GM12892 (cell line): ENCODE data around the gene SPATS1.
"Not testable (repeated sequence)": the region's sequence is repeated elsewhere in the genome, so short reads cannot be mapped to it uniquely, and the experiment has no call there.

Experiments
- DNase-seq: peaks from one replicate; pipeline ENCODE4 v3.0.0; 2011; ENCODE audit not compliant: insufficient read length
- FAIRE-seq: peaks from 2 replicates; lab custom pipeline; 2011; peaks lifted over from hg19 to GRCh38; lab: Jason Lieb, UNC
- POLR2A ChIP-seq: IDR thresholded peaks from 2 replicates; pipeline ENCODE4 v1.6.1; 2011; ENCODE audit warnings: low read depth, low read length, control low read depth
- POLR2AphosphoS5 ChIP-seq: IDR thresholded peaks from 2 replicates; pipeline ENCODE4 v1.6.1; 2011; ENCODE audit warnings: low read depth, low read length, control low read depth
- TAF1 ChIP-seq: IDR thresholded peaks from 2 replicates; pipeline ENCODE4 v1.6.1; 2011; ENCODE audit warnings: low read depth, mild to moderate bottlenecking, control low read depth, low read length, borderline replicate concordance

The SPATS1 gene

GRCh38 chr6:44338228-44339122 lies 4.0 kb upstream of the SPATS1 start:
- TF ChIP-seq TAF1: no peak
- TF ChIP-seq POLR2AphosphoS5: no peak
- TF ChIP-seq POLR2A: no peak
- peak; percentile 36 for DNase-seq
- FAIRE-seq: peak; percentile 92

- FAIRE-seq: no peak
- no peak for TF ChIP-seq POLR2AphosphoS5
- TF ChIP-seq POLR2A: no peak
- TF ChIP-seq TAF1: no peak
- no peak for DNase-seq
Observed at GRCh38 chr6:44339301-44339700, 3.1 kb upstream of the SPATS1 start.

- no peak for FAIRE-seq
- no peak for DNase-seq
- TF ChIP-seq POLR2A (no peak), POLR2AphosphoS5 (no peak), TAF1 (no peak)
Observed at GRCh38 chr6:44339763-44340625, 2.5 kb upstream of the SPATS1 start.

- DNase-seq: no peak
- FAIRE-seq: no peak
- TF ChIP-seq TAF1 (no peak), POLR2AphosphoS5 (no peak), POLR2A (no peak)
Observed at GRCh38 chr6:44341095-44341890, 1.2 kb upstream of the SPATS1 start.

- DNase-seq (no peak), FAIRE-seq (no peak)
- TF ChIP-seq POLR2A (no peak), TAF1 (no peak)
Observed at GRCh38 chr6:44342052-44342451, 398 bp upstream of the SPATS1 start.

- FAIRE-seq, DNase-seq: not testable (repeated sequence)
Observed at GRCh38 chr6:44346818-44347217, 4.4 kb downstream of the SPATS1 start.

- FAIRE-seq: no peak
- TF ChIP-seq TAF1: no peak
- no peak for TF ChIP-seq POLR2A
- TF ChIP-seq POLR2AphosphoS5: no peak
Observed at GRCh38 chr6:44349904-44350649, 7.6 kb downstream of the SPATS1 start.

GRCh38 chr6:44350650-44350994 lies 8.2 kb downstream of the SPATS1 start:
- FAIRE-seq, DNase-seq: not testable (repeated sequence)

More at GRCh38 chr6:44349904-44350649, 7.6 kb downstream of the SPATS1 start:
- no peak for DNase-seq

- TF ChIP-seq POLR2AphosphoS5 (no peak), POLR2A (no peak), TAF1 (no peak)
- FAIRE-seq (no peak), DNase-seq (no peak)
Observed at GRCh38 chr6:44352259-44352658, 9.8 kb downstream of the SPATS1 start.

- DNase-seq (no peak), FAIRE-seq (no peak)
Observed at GRCh38 chr6:44353336-44353735, 10.9 kb downstream of the SPATS1 start.

GRCh38 chr6:44355640-44356039 lies 13.2 kb downstream of the SPATS1 start:
- DNase-seq (no peak), FAIRE-seq (no peak)
- TF ChIP-seq POLR2A: no peak
- TF ChIP-seq POLR2AphosphoS5: no peak
- no peak for TF ChIP-seq TAF1

More at GRCh38 chr6:44353336-44353735, 10.9 kb downstream of the SPATS1 start:
- no peak for TF ChIP-seq POLR2AphosphoS5
- TF ChIP-seq POLR2A: no peak
- no peak for TF ChIP-seq TAF1
